ENCODE results near the gene NYAP1.

Gene NYAP1

GRCh38 chr7:100457033-100457432, 26.7 kb upstream of the NYAP1 start:
- DNase-seq (ENCODE audit: low read depth in 2 of 2), result no peak

GRCh38 chr7:100464210-100464660, 19.5 kb upstream of the NYAP1 start, which contains the start of gene SPACDR:
SPACDR (minus strand) TSS chr7:100464260; CDS start chr7:100464025, 235 bp downstream.
- no peak for DNase-seq (ENCODE audit: low read depth in 2 of 2)

GRCh38 chr7:100464791-100465190, 18.9 kb upstream of the NYAP1 start:
- DNase-seq (ENCODE audit: low read depth in 2 of 2), result no peak

GRCh38 chr7:100465299-100465698, 18.4 kb upstream of the NYAP1 start:
- DNase-seq (ENCODE audit: low read depth in 2 of 2), result no peak

- DNase-seq (ENCODE audit: low read depth in 2 of 2), result no peak
Observed at GRCh38 chr7:100465702-100466311, 17.9 kb upstream of the NYAP1 start.

GRCh38 chr7:100466653-100467605, 16.8 kb upstream of the NYAP1 start:
- DNase-seq (ENCODE audit: low read depth in 2 of 2), result no peak

GRCh38 chr7:100467638-100468373, 15.9 kb upstream of the NYAP1 start:
- no peak for DNase-seq (ENCODE audit: low read depth in 2 of 2)

- peak; percentile 73 to 88 for DNase-seq (ENCODE audit: low read depth in 2 of 2)
Observed at GRCh38 chr7:100469227-100470044, 14.3 kb upstream of the NYAP1 start.

GRCh38 chr7:100471021-100471420, 12.7 kb upstream of the NYAP1 start:
- no peak for DNase-seq (ENCODE audit: low read depth in 2 of 2)

- no peak for DNase-seq (ENCODE audit: low read depth in 2 of 2)
Observed at GRCh38 chr7:100472121-100472851, 11.4 kb upstream of the NYAP1 start.

GRCh38 chr7:100472854-100473499, 10.8 kb upstream of the NYAP1 start:
- DNase-seq (ENCODE audit: low read depth in 2 of 2), result no peak

- no peak for DNase-seq (ENCODE audit: low read depth in 2 of 2)
Observed at GRCh38 chr7:100475549-100475948, 8.2 kb upstream of the NYAP1 start.

GRCh38 chr7:100476101-100476780, 7.5 kb upstream of the NYAP1 start:
- no peak for DNase-seq (ENCODE audit: low read depth in 2 of 2)

- peak in 1 of 2 donors; percentile 51 for DNase-seq (ENCODE audit: low read depth in 2 of 2)
Observed at GRCh38 chr7:100476903-100477870, 6.5 kb upstream of the NYAP1 start.

GRCh38 chr7:100477871-100478267, 5.9 kb upstream of the NYAP1 start:
- no peak for DNase-seq (ENCODE audit: low read depth in 2 of 2)

GRCh38 chr7:100478958-100479660, 4.6 kb upstream of the NYAP1 start, which contains the start of gene TSC22D4:
TSC22D4 (minus strand) TSS chr7:100479214; CDS start chr7:100478038, 1,176 bp downstream.
- peak; percentile 87 to 92 for DNase-seq (ENCODE audit: low read depth in 2 of 2)

- no peak for DNase-seq (ENCODE audit: low read depth in 2 of 2)
Observed at GRCh38 chr7:100481466-100481865, 2.3 kb upstream of the NYAP1 start.

- DNase-seq (ENCODE audit: low read depth in 2 of 2), result no peak
Observed at GRCh38 chr7:100482728-100483089, 1.0 kb upstream of the NYAP1 start.
